Adipocyte (in vitro differentiated cells): ENCODE data around the gene SLC13A4.
"Not testable (repeated sequence)": the region's sequence is repeated elsewhere in the genome, so short reads cannot be mapped to it uniquely, and the experiment has no call there.

Experiments used
- DNase-seq: peaks from one replicate; pipeline ENCODE4 v3.0.0-alpha.2; 2015; ENCODE audit warnings: low read depth
- H3K27me3 ChIP-seq: replicated peaks from 2 replicates; pipeline ENCODE4 v1.7.0; 2013; ENCODE audit warnings: mild to moderate bottlenecking, low read length, moderate library complexity; ENCODE audit not compliant: control insufficient read depth, insufficient read depth
- H3K36me3 ChIP-seq: 2 replicates; pipeline ENCODE4 v1.7.0; 2013; ENCODE audit warnings: low read length, mild to moderate bottlenecking, moderate library complexity; ENCODE audit not compliant: control insufficient read depth, insufficient read depth, severe bottlenecking
- H3K4me1 ChIP-seq: 2 replicates; pipeline ENCODE4 v1.7.0; 2013; ENCODE audit warnings: mild to moderate bottlenecking, low read length, moderate library complexity; ENCODE audit not compliant: control insufficient read depth, insufficient read depth
- H3K4me3 ChIP-seq: 2 replicates; pipeline ENCODE4 v1.7.0; 2013; ENCODE audit warnings: mild to moderate bottlenecking, low read length, moderate library complexity
- H3K9ac ChIP-seq: 2 replicates; pipeline ENCODE4 v1.7.0; 2013; ENCODE audit warnings: mild to moderate bottlenecking, low read length, moderate library complexity
- H3K9me3 ChIP-seq: 2 replicates; pipeline ENCODE4 v1.7.0; 2013; ENCODE audit warnings: mild to moderate bottlenecking, low read length, moderate library complexity; ENCODE audit not compliant: control insufficient read depth

The SLC13A4 gene

GRCh38 chr7:135728136-135728669 lies at the start of gene SLC13A4:
SLC13A4 (minus strand) TSS chr7:135728186; CDS start chr7:135727496, 690 bp downstream.
- DNase-seq: no peak
- Histone ChIP-seq H3K4me3 (no peak within 1 kb of the TSS), H3K4me1 (no peaks in the 10 kb centered on the region)

GRCh38 chr7:135775915-135776314 lies 47.9 kb upstream of the SLC13A4 start:
- not testable (repeated sequence) for H3K4me3 ChIP-seq, H3K27me3 ChIP-seq, H3K9ac ChIP-seq, H3K36me3 ChIP-seq, DNase-seq
- peaks cover 11% of the 10 kb centered on the region for H3K4me1 ChIP-seq
- peaks cover 10% of the 10 kb centered on the region for H3K9me3 ChIP-seq

More at GRCh38 chr7:135728136-135728669, at the start of gene SLC13A4:
- Histone ChIP-seq H3K9me3 (no peaks in the 10 kb centered on the region), H3K27me3 (no peaks in the 10 kb centered on the region), H3K36me3 (peaks cover 3% of the 10 kb centered on the region), H3K9ac (no peak within 1 kb of the TSS)

- H3K9ac ChIP-seq: no peak overlapping the region
- peaks cover 10% of the 10 kb centered on the region for H3K9me3 ChIP-seq
- no peak overlapping the region for H3K4me3 ChIP-seq
- H3K27me3 ChIP-seq: no peaks in the 10 kb centered on the region
- no peaks in the 10 kb centered on the region for H3K36me3 ChIP-seq
- DNase-seq: no peak
- H3K4me1 ChIP-seq: peaks cover 11% of the 10 kb centered on the region
Measured at GRCh38 chr7:135775230-135775629, 47.2 kb upstream of the SLC13A4 start.

DNA sequence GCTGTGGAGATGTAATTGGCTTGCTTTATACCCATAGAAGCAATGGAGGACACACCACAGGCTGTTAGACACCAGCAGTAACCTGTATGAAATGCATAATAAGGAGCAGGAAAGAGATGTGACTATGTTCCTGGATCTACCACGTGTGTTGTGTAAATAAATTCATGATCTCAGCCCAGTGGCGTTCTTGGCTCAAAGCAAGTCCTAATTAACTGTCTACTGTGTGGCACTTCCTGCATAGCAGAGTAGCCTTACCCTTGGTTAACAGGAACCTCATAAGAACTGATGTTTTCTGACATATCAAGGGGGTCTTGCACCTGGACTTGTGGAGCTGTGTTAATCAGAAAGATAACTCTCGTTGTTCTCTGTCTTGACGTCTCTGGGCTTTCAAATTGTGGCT lies 46.3 kb upstream of the SLC13A4 start:
- H3K36me3 ChIP-seq: no peaks in the 10 kb centered on the region
- peaks cover 10% of the 10 kb centered on the region for H3K9me3 ChIP-seq
- peak; percentile 60 for DNase-seq
- H3K27me3 ChIP-seq: no peaks in the 10 kb centered on the region
- H3K4me1 ChIP-seq: peaks cover 13% of the 10 kb centered on the region
- H3K4me3 ChIP-seq: no peak overlapping the region
- H3K9ac ChIP-seq: no peak overlapping the region

- H3K27me3 ChIP-seq: no peaks in the 10 kb centered on the region
- H3K4me3 ChIP-seq: no peak overlapping the region
- H3K9me3 ChIP-seq: peaks cover 8% of the 10 kb centered on the region
- peaks cover 19% of the 10 kb centered on the region for H3K4me1 ChIP-seq
- H3K9ac ChIP-seq: no peak overlapping the region
- no peak for DNase-seq
- no peaks in the 10 kb centered on the region for H3K36me3 ChIP-seq
Measured at GRCh38 chr7:135773464-135773863, 45.5 kb upstream of the SLC13A4 start.

- H3K9ac ChIP-seq: no peak overlapping the region
- peaks cover under 1% of the 10 kb centered on the region for H3K9me3 ChIP-seq
- H3K27me3 ChIP-seq: no peaks in the 10 kb centered on the region
- DNase-seq: no peak
- no peak overlapping the region for H3K4me3 ChIP-seq
- no peaks in the 10 kb centered on the region for H3K36me3 ChIP-seq
- H3K4me1 ChIP-seq: peaks cover 21% of the 10 kb centered on the region
Measured at GRCh38 chr7:135772639-135773222, 44.7 kb upstream of the SLC13A4 start.

DNA sequence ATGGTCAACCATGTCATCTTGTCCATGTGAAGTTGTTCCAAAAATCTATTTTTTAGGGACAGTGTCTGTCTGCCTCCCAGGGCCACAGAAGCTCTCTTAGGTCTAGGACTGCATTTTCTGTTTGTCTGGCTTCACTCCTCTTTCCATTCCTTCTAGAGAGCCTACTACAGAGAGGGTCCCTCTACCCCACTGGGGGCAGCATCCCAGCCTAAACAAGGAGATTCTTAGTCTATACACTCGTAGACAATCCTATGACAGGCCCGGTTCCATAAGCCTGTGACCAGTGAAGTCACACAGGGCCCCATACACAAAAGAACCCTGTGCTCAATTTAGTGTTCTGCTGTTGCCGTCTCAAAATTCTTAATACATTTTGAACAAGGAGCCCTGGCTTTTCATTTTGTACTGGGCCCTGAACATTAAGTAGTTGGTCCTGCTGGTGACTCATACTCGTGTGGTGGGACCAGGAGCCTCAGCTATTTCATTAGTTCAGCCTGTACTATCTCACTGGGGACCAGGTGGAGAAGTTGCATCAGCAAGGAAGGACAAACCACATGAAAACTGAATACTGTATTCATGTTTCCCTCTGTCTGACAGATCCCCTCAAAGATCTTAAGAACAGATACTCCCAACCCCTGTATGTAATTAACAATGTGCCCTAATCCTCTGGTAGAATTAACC lies 44.1 kb upstream of the SLC13A4 start:
- DNase-seq: peak; percentile 50
- no peaks in the 10 kb centered on the region for H3K27me3 ChIP-seq
- H3K36me3 ChIP-seq: no peaks in the 10 kb centered on the region

DNA sequence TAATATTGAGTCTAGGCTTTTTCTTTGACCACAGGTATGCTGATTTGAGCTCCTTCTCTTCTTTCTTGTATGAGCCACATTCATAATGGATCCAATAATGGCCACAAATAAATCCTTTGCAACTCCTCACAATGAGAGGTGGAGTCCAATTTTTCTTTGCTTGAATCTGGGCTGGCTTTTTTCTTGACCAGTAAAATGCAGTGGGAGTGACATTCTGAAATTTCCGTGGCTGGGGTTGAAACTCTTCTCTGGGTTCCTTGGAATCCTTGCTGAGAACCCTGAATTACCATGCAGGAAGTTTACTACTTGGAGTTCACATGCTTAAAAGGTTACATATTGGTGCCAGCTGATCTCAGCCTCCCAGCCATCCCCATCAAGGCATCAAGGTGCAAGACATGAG lies 43.1 kb upstream of the SLC13A4 start:
- H3K4me1 ChIP-seq: peaks cover 21% of the 10 kb centered on the region
- H3K36me3 ChIP-seq: no peaks in the 10 kb centered on the region
- no peak overlapping the region for H3K4me3 ChIP-seq
- H3K9ac ChIP-seq: no peak overlapping the region
- no peaks in the 10 kb centered on the region for H3K27me3 ChIP-seq
- no peaks in the 10 kb centered on the region for H3K9me3 ChIP-seq
- DNase-seq: no peak

More for the DNA sequence above, 44.1 kb upstream of the SLC13A4 start:
- H3K4me1 ChIP-seq: peaks cover 21% of the 10 kb centered on the region
- H3K4me3 ChIP-seq: no peak overlapping the region
- H3K9me3 ChIP-seq: no peaks in the 10 kb centered on the region
- H3K9ac ChIP-seq: no peak overlapping the region

DNA sequence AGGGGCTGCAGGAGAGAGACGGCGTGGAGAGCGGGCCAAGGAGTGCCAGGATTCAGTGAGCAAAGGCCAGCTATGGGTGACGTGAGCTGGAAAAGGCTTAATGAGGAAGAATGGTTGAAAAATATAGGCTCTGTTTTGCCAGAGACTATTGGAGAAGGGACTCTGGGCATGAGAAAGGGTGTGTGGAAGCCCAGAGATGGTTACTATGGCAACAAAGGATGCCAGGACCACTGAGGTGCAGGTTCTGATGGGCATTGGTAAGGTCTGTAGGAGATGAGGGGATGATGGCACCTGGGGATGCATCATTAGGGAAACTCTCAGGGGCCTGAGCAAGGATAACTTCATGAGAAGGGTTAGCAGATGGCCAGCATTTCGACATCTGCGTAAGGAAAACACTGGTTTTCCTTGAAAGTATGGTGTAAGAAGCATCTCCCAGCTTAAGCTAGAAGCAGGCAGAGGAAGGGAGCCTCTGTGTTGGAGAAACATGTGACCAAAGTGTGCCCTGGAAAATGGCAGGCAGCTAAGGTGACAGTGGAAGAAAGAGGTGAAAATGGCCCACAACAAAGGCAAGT lies 42.2 kb upstream of the SLC13A4 start:
- peak; percentile 31 for DNase-seq
- no peak overlapping the region for H3K9ac ChIP-seq
- no peaks in the 10 kb centered on the region for H3K36me3 ChIP-seq
- H3K9me3 ChIP-seq: no peaks in the 10 kb centered on the region
- no peak overlapping the region for H3K4me3 ChIP-seq
- no peaks in the 10 kb centered on the region for H3K27me3 ChIP-seq
- H3K4me1 ChIP-seq: peaks cover 21% of the 10 kb centered on the region

- H3K4me3 ChIP-seq: no peak overlapping the region
- H3K36me3 ChIP-seq: no peaks in the 10 kb centered on the region
- no peak for DNase-seq
- peaks cover 18% of the 10 kb centered on the region for H3K4me1 ChIP-seq
- no peak overlapping the region for H3K9ac ChIP-seq
- H3K9me3 ChIP-seq: no peaks in the 10 kb centered on the region
- H3K27me3 ChIP-seq: no peaks in the 10 kb centered on the region
Measured at GRCh38 chr7:135769005-135769802, 41.2 kb upstream of the SLC13A4 start.

DNA sequence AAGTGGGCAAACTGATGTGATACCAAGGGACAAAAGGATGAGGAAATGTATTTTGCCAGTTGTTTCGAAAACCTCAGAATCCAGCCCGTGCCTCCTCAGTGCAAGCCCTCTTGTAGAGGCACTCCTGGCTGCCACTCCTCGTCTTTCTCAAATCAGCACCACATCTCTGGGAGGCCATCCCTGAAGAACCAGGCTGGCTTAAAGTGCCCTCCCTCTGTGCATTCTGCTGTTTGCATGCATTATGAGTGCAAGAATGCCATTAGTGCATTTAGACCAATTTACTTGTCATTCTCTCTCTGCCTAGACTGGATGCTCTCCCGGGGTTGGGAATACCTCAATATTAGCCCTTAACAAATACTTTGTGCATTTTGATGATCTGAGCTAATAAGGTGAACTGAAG lies 40.5 kb upstream of the SLC13A4 start:
- no peaks in the 10 kb centered on the region for H3K27me3 ChIP-seq
- no peaks in the 10 kb centered on the region for H3K9me3 ChIP-seq
- no peak for DNase-seq
- no peaks in the 10 kb centered on the region for H3K36me3 ChIP-seq
- H3K4me1 ChIP-seq: peaks cover 15% of the 10 kb centered on the region
- H3K4me3 ChIP-seq: no peak overlapping the region
- H3K9ac ChIP-seq: no peak overlapping the region
